OCI-M1 (cell line): ENCODE measurements around the gene TRAPPC14.

Experiments
- DNase-seq: peaks from one replicate; lab custom pipeline; 2025; lab: John Stamatoyannopoulos, UW

TRAPPC14 gene

GRCh38 chr7:100173806-100174495 lies 15.4 kb upstream of the TRAPPC14 start:
- DNase-seq, result no peak

GRCh38 chr7:100171840-100172239 lies 13.3 kb upstream of the TRAPPC14 start:
- no peak for DNase-seq

GRCh38 chr7:100171087-100171681 lies 12.7 kb upstream of the TRAPPC14 start:
- no peak for DNase-seq

GRCh38 chr7:100170101-100170897 lies 11.8 kb upstream of the TRAPPC14 start:
- DNase-seq, result no peak

GRCh38 chr7:100169147-100169850 lies 10.8 kb upstream of the TRAPPC14 start:
- no peak for DNase-seq

- peak; percentile 90 for DNase-seq
Observed at GRCh38 chr7:100167912-100168323, 9.4 kb upstream of the TRAPPC14 start.

GRCh38 chr7:100166970-100167911 lies 8.7 kb upstream of the TRAPPC14 start:
- peak; percentile 69 for DNase-seq

GRCh38 chr7:100166317-100166940 lies 7.9 kb upstream of the TRAPPC14 start:
- DNase-seq, result no peak

GRCh38 chr7:100163871-100164270 lies 5.3 kb upstream of the TRAPPC14 start:
- DNase-seq, result no peak

GRCh38 chr7:100163006-100163531 lies 4.5 kb upstream of the TRAPPC14 start:
- no peak for DNase-seq

GRCh38 chr7:100160067-100160466 lies 1.5 kb upstream of the TRAPPC14 start:
- DNase-seq, result no peak

- DNase-seq, result peak; percentile 71
Observed at GRCh38 chr7:100159099-100159623, 638 bp upstream of the TRAPPC14 start.

GRCh38 chr7:100157334-100158228 lies 942 bp downstream of the TRAPPC14 start:
- DNase-seq, result peak; percentile 59

GRCh38 chr7:100157069-100157333 lies 1.5 kb downstream of the TRAPPC14 start:
- DNase-seq, result no peak

- peak; percentile 61 for DNase-seq
Observed at GRCh38 chr7:100156331-100157068, 2.0 kb downstream of the TRAPPC14 start.

GRCh38 chr7:100155553-100156317 lies 2.8 kb downstream of the TRAPPC14 start:
- DNase-seq, result no peak

- no peak for DNase-seq
Observed at GRCh38 chr7:100154651-100155491, 3.7 kb downstream of the TRAPPC14 start.
